RWPE1 (cell line): ENCODE data around the gene GRID1.

Source experiments
- CTCF ChIA-PET: fragments of 350-600 bp; sonication (Branson Sonifier 250); formaldehyde crosslinking; extraction: SDS; loops from one replicate; lab custom pipeline; 2021; lab: Yijun Ruan, JAX
- POLR2A ChIA-PET: fragments of 400-600 bp; formaldehyde crosslinking; extraction: SDS; loops from one replicate; lab custom pipeline; 2020; ENCODE audit warnings: antibody characterized with exemption; ENCODE audit not compliant: low non-redundant PET; lab: Yijun Ruan, JAX
- DNase-seq: peaks from one replicate; pipeline ENCODE4 v3.0.0; 2012; ENCODE audit warnings: low spot score
- H3K27ac ChIP-seq: fragments of 450-650 bp; 2 replicates; pipeline ENCODE4 v1.5.1; 2017
- TF ChIP-seq, protein P1 (sequence below): fragments of 450-650 bp; conservative IDR thresholded peaks from 2 replicates; pipeline ENCODE4 v1.5.1; 2017; ENCODE audit warnings: low read depth, mild to moderate bottlenecking

Gene GRID1

DNA sequence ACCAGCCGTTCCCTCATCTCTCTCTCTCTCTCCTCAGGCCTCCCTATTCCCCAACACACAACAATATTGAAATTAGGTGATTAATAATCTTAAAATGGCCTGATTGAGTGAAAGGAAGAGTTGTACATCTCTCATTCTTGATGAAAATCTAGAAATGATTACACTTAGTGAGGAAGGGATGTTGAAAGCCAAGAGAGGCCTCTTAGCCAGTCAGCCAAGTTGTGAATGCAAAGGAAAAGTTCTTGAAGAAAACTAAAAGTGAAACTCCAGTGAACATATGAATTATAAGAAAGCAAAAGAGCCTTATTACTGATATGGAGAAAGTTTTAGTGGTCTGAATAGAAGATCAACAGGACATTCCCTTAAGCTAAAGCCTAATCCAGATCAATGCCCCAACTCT is 695.1 kb downstream of the GRID1 start:
- CTCF ChIA-PET: interaction anchor here (0.6 kb wide), 1 partner anchor 86 kb away, joined by 3 read pairs; no protein-coding TSS in a partner anchor
- no peak overlapping the region for H3K27ac ChIP-seq
- no peak for DNase-seq
- TF ChIP-seq, protein P1, sequence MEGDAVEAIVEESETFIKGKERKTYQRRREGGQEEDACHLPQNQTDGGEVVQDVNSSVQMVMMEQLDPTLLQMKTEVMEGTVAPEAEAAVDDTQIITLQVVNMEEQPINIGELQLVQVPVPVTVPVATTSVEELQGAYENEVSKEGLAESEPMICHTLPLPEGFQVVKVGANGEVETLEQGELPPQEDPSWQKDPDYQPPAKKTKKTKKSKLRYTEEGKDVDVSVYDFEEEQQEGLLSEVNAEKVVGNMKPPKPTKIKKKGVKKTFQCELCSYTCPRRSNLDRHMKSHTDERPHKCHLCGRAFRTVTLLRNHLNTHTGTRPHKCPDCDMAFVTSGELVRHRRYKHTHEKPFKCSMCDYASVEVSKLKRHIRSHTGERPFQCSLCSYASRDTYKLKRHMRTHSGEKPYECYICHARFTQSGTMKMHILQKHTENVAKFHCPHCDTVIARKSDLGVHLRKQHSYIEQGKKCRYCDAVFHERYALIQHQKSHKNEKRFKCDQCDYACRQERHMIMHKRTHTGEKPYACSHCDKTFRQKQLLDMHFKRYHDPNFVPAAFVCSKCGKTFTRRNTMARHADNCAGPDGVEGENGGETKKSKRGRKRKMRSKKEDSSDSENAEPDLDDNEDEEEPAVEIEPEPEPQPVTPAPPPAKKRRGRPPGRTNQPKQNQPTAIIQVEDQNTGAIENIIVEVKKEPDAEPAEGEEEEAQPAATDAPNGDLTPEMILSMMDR: no peak
- POLR2A ChIA-PET: no interaction called here

DNA sequence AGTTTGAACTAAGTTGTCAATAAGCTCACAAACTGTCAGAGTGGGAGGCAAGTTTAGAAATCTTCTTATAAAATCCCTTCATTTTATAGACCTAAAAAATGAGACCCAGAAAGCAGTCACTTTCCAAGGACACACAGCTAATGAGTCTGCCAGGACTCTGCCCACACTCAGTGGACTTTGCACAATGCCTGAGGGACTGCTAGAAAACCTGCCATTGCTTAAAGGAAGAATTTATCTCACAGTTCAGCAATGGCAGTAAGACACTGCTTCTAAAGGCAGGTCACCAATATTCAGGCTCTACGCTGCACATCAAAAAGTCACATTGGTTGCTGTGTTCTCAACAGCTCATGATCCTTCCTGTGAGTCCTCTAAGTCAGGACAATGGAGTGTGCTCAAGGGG is 698.1 kb downstream of the GRID1 start:
- H3K27ac ChIP-seq: no peak overlapping the region
- DNase-seq: no peak
- ChIA-PET POLR2A (no interaction called here), CTCF (no interaction called here)
- TF ChIP-seq, protein P1: no peak

GRCh38 chr10:85667638-85668233 is 698.9 kb downstream of the GRID1 start:
- H3K27ac ChIP-seq: no peak overlapping the region
- DNase-seq: no peak
- ChIA-PET CTCF (no interaction called here), POLR2A (no interaction called here)
- TF ChIP-seq, protein P1: no peak

DNA sequence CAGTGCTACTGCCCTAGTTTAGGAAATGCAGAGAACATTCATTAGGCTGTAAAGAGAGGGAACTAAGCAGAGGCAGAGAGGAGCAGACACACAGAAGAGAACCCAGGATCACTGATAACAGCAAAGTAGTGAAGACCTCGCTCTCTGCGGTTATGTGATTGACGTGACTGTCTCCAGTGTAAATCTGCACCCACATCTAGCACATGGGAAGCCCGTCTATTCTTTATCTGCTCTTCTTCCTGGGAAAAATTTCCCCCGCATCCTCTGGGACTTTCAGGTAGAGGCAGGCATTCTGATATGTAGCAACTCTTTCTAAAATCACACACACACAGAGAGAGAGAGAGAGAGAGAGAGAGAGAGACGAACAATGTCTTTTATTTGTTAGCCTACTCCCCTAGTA is 699.6 kb downstream of the GRID1 start:
- ChIA-PET CTCF (no interaction called here), POLR2A (no interaction called here)
- DNase-seq: no peak
- TF ChIP-seq, protein P1: no peak
- no peak overlapping the region for H3K27ac ChIP-seq

DNA sequence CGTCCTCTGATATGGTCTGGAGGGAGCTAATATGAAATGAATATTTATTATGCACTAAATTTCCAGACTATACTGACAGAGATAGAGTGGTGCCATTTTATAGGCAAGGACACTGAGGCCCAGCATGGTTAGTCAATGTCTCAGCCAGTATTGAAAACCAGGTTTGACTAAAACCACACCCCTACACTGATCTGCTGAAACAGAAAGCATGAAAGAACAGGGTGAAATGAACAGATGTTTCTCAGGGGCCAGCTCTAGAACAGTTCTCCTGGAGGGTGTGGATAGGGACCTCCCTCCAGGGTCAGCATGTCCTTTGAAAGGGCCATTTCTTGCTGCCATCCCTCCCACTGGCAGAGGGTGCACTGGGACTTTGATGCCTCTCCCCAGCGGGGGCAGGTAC is 700.5 kb downstream of the GRID1 start:
- TF ChIP-seq, protein P1: no peak
- DNase-seq: no peak
- H3K27ac ChIP-seq: no peak overlapping the region
- ChIA-PET POLR2A (no interaction called here), CTCF (interaction anchor here (0.6 kb wide), 1 partner anchor 1357 kb away, joined by 3 read pairs; no protein-coding TSS in a partner anchor)

DNA sequence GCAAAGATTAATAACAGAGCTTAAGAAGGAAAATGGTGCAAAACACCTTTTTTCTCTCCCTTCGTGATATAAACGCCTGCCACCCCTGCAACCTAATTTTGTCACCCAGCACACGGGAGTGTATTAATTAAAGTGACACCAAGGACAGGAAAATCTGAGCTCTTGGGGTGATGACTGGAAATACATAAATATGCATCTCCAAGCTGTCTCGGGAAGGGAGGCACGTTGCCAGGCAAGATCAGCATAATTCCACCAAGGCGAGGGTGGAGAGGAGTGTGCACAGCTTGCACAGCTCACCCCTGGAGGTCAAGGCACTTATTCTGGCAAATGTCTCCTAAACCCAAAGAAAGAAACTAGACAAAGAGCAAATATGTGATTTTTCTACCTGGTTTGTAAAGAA is 700.9 kb downstream of the GRID1 start:
- DNase-seq: no peak
- POLR2A ChIA-PET: no interaction called here
- no peak overlapping the region for H3K27ac ChIP-seq
- CTCF ChIA-PET: interaction anchor here (0.6 kb wide), 1 partner anchor 1356 kb away, joined by 3 read pairs; no protein-coding TSS in a partner anchor
- TF ChIP-seq, protein P1: no peak
